Erythroblast (primary cell): ENCODE results near the gene SARDH.

Experiments
- DNase-seq, 2 experiments: peaks; one replicate each; lab custom pipeline; 2025; lab: John Stamatoyannopoulos, UW
- GATA1 ChIP-seq: IDR thresholded peaks from 2 replicates; pipeline ENCODE4 v1.6.1; 2011; ENCODE audit warnings: low read depth, mild to moderate bottlenecking, control low read depth, low read length, moderate library complexity
- POLR2A ChIP-seq: IDR thresholded peaks from 2 replicates; pipeline ENCODE4 v1.6.1; 2011; ENCODE audit warnings: mild to moderate bottlenecking, low read length

The SARDH gene

DNA sequence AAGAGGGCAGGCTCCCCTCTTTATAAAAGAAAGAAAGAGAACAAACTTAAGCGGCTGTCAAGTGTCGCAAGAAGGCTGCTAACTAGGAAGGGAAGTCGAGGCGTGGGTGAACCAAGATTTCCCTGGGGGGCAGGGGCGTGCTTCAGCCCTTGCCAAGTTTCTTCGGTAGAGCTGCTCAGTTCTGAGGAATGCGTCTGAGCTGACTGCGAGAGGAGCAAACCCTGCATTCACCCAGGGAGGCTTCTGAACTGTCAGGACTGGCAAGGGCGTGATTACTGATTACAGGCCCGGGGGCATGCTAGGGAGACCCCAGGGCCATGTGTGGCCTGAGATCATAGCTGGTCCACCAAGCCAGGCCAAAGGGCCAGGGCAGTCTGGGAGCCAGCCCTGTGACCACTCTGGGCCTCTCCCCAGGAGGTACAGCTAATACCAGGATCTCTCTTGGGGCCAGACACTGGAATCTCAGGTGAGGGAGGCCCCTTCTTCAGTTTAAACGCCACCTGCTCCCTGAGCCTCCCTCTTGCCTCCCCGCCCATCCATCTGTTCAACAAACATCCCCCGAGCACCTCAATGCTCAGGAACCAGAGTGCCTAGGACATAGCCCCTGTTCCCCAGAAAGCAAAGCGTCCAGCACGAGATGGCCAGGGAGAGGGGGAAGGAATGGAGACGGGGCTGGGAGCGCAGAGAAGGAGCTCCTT is 30.9 kb downstream of the SARDH start:
- TF ChIP-seq GATA1, result no peak
- DNase-seq, result no peak

DNA sequence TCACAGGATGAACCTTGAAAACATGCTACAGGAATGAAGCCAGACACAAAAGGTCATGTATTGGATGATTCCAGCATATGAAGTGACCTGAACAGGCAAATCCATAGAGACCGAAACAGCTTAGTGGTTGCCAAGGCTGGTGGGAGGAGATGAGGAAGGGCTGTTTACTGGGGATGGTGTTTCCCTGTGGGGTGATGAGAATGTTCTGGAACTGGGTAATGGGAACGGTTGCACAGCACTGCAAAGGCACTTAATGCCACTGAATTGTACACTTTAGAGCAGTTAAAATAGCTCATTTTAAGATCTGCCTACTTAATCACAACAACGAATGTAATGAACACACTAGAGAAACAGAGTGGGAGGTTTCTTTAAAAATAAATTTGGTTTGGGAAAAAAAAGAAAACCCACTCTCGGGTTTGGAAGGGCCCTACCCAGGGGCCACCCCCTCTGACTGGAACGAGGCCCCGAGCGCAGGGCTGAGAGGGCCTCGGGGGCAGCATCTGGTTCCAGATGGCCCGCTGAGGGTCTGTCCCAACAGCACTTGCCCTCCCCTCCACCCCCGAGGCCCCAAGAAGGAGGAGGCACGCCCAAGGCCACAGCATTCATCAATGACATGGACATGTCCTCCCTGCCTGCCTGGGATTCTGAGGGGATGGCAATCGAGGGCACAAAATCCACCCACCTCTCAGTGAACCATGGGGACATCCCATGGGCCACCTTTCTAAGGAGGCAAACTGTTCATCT is 31.7 kb downstream of the SARDH start:
- DNase-seq, result no peak
- no peak for TF ChIP-seq POLR2A
- no peak for TF ChIP-seq GATA1

DNA sequence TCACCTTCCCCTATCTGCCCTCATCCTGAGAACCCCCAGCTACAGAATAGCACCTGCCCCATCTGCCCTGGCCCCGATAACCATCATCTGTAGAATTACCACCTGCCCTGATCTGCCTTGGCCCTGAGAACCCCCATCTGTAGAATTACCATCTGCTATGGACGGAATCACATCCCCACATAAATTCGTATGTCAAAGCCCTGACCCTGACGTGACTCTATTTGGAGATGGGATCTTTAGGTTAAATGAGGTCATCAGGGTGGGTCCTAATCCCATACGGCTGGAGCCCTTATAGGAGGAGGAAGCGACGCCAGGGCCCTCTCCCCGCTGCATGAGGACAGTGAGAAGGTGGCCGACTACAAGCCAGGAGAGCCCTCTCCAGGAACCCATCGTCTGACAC is 32.6 kb downstream of the SARDH start:
- TF ChIP-seq GATA1 (no peak), POLR2A (no peak)
- no peak for DNase-seq

DNA sequence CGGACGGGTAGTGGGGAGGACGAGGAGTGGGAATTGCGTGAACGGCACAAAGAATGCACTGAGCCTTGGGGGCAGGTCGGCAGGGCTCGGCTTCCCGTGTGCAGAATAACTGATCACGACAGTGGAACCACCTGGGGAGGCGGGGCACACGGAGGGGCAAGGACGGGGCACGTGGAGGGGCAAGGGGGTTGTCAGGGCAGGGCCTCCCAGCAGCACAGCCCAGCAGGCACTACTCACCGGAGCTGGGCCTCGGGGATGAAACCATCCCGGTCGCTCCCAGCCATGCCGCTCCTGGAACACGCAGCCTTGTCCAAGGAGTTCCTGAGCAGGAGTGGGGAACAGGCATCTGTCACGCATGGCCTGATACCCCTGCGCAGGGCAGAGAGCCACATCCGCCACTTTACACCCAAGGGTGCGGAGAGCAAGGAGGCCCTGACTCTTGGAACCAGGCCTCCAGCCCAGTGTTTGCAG is 33.4 kb downstream of the SARDH start:
- DNase-seq, result no peak

DNA sequence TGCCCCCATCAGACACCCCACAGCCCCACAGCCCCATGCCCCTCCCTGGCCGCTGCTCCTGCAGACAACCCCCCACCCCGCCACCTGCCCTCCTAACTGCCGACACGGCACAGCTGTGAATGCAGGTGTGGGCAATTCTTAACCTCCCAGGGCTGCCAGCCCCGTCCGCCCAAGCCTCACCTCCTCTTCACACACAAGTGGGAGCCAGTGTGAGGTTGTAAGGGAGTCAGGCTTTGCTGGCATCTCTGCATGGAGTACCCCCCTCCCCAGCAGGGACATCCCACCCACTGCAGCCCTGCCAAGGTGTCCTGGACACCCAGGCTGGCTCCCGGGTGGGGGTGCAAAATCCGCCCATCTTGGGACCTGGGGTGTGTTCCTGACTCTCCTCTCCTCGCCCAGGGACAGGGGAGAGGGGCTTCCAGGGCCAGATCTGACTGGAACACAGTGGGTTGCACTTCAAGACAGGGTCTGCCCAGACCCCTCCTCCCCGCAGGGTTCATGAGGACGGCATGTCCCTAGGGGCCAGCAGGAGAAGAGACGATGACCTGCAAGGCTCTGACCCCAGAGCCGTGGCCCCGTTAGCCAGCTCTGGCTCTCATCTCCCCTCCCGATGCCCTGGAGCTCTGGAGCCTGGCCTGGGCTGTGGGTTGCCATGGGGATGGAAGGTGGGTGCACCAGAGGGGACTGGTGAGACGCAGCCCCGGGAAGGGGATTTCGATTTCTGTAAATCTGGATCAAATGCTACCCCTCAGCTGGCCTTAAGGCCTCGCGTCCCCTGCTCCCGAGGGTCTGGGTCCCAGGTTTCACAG is 34.4 kb downstream of the SARDH start:
- TF ChIP-seq GATA1, result no peak
- no peak for TF ChIP-seq POLR2A
- DNase-seq, result no peak

More for the DNA sequence above, 33.4 kb downstream of the SARDH start:
- no peak for TF ChIP-seq POLR2A
- no peak for TF ChIP-seq GATA1

DNA sequence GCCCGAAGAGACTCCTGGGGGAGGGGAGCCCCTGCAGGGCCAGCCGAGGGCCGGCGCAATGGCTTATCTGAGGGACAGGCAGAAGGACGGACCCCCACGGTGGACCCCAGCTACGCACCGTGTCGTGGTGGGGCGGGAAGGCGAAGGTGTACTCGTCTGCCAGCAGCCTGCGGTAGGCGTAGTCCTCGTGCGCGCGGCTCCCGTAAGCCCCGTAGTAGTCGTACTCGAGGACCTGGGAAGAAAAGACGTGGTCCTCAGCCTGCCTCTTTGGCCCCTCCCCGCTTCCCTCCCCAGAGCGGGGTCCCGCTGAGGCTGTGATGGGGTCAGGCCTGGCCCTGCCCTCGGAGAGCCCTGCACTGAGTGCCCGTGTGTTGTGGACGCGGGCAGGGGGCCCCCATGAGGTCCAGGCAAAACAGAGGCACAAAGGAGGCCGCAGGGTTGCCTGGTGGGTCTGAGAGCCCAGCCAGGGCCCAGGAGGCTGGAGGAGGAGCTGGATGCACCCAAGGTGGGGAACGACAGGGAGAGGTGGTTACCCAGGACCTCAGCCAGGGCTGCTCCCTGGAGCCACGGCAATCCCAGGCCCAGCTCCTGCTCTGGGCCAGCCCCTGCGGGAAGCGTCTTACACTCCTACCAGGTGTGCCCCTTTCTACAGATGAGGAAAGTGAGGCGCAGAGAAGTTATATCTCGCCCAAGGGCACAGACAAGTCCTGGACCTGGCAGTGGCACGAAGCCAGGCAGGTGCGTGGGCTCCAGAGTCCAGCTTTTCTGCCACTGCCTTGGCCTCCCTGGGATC is 35.2 kb downstream of the SARDH start:
- no peak for DNase-seq
- TF ChIP-seq GATA1 (no peak), POLR2A (no peak)

DNA sequence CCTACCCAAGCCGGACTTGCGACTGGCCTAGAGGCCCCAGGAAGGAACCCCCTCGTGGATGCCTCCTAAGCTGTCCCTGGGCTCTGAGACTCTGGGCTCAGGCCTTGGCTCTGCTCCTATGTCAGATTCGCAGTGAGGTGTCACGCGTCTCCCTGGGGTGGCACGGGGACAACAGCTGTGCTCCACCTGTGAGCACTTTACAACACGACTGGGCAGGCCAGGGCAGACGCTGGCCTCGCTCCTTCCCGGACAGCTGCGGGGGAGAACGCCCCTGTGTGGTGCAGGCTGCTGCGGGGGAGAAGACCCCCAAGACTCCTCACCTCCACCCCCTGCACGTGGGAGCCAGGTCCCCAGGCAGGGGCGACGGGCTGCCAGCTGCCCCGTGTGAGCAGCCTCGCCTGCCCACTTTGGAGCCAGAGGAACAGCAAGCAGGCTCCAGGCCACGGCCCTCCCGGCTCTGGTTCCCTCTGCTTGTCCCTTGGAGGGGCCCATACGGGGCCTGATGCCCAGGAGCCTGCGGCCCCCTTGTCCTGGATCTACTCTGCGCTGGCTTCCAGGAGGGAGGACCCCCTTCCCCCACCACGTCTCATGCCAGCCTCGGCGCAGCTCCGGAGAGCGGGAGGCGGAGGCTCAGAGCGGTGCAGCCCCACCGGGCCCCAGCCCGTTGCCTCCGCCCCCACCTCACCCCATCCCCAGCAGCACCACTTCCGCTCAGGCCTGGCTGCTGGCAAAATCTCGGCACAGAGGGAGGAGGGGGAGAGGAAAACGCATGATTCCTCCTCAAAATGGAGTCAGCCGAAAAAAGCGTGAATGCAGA is 36.0 kb downstream of the SARDH start:
- no peak for DNase-seq
- no peak for TF ChIP-seq POLR2A
- TF ChIP-seq GATA1, result no peak

DNA sequence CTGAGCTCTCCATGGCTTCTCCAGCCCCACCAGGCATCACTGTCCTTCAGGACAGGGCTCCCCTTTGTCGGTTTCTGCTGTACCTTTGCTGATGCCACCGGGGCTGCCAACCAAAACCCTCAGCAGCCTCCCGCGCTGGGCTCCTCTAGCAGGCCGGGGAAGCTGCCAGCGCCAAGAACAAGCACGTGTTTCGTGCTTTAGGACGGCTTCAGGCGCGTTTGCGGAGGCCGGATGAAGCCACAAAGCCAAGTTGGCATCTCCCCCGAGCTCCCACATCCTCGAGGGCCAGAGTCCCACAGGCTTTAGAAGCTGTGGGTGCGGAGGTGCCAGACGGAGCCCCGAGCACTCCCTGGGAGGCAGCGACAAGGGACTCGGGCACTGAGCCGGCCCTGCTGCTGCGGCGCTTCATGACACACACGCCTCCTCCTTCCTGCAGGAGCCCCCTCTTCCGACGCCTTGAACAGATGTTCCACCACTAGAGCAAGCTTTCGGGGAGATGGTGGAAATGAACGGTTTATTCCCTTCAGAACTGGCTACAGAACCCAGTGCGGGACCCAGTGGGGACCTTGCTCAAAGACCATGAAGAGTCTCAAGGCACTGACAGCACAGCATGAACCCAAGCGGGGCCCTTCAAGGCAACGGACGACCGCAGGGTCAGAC is 36.7 kb downstream of the SARDH start:
- TF ChIP-seq GATA1, result no peak
- TF ChIP-seq POLR2A, result no peak
- DNase-seq, result no peak

DNA sequence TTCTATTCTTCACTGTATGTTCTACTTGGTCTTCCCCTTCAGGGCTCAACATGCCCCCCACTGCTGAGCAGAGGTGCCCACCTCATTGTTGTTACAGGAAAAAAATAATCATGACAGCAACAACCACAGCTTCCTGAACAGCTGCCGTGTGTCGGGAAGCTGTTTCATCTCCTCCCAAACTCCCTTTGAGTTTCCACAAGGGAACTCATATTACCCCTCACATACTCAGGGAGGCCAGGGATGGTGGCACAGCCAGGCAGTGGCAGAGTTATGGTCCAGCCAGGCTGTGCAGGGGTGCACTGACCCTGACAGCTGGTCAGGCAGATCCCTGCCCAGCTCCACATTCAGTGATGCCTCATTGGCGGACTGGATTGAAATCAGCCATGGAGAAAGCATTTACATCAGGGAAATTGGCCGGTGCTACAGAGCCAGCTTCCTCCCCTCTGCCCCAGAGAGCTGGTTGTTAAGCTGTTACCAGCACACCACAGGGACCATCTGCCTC is 37.3 kb downstream of the SARDH start:
- TF ChIP-seq POLR2A, result no peak
- no peak for TF ChIP-seq GATA1
- DNase-seq, result no peak

DNA sequence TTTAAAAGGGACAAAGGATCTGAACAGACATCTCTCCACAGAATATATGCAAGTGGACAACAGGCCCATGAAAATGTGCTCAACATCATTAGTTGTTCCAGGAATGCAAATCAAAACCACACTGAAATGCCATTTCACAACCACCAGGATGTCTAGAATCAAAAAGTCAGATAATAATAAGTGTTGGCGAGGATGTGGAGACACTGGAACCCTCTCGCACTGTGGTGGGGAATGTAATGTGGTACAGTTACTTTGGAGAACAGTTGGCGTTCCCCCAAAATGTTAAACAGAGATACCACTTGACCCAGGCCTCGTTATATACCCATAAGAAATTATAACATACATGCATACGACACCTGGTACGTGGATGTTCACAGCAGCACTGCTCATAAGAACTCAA is 38.6 kb downstream of the SARDH start:
- TF ChIP-seq GATA1 (no peak), POLR2A (no peak)
- no peak for DNase-seq

DNA sequence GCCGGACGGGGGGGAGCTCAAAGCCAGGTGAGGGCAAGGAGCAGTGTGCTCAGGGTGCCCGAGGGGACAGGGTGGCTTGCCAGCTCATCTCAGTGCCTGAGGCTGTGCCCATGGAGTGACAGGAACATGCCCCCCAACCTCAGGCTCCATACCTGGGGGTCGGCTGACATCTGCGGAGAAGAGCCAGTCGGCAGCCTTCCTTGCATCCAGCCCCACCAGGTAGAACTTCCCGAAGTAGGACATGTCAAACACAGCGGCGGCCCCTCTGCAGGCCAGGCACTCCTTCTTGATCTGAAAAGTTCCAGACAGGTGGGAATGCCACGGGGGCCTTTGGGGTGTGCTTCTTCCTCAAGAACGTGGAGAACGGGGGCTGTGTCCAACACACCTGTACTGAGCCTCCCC is 42.1 kb downstream of the SARDH start:
- DNase-seq, result no peak
- no peak for TF ChIP-seq GATA1
- no peak for TF ChIP-seq POLR2A

DNA sequence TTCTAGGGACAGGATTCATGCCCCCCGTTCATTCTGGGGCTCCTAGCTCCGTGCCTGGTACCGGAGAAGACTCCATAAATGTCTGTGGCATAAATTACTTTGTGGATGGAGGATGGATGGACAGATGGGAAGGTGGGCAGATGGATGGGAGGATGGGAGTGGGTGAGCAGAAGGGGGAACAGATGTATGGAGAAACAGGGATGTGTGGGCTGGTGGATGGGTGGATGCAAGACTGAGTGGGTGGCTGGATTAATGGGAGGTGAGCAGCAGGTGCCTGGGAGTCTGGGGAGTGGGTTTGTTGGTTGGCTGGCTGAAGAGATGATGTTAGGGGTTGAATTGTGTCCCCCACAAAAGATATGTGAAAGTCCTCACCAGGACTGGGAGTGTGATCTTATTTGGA is 43.5 kb downstream of the SARDH start:
- DNase-seq, result no peak
- no peak for TF ChIP-seq GATA1
- no peak for TF ChIP-seq POLR2A
